Measurements from ENCODE around the gene DNAJC13. TPM values are rescaled to one million over a fixed set of nuclear protein-coding genes. Genes with fewer than 3 reads are reported as not detected.

The DNAJC13 gene
- total RNA-seq, 1 donor from 2014 or later, result 38.9 TPM

GRCh38 chr3:132404276-132404675, 13.0 kb upstream of the DNAJC13 start:
- TF ChIP-seq CTCF (IDR thresholded peaks at IDR 0.05; ENCODE audit: insufficient read depth, low read length, poor library complexity, severe bottlenecking), result no peak
- Histone ChIP-seq H3K4me3 (ENCODE audit: low read depth, low read length) (no peak overlapping the region), H3K36me3 (ENCODE audit: control insufficient read depth, insufficient read depth, low read length) (no peaks in the 10 kb centered on the region), H3K27me3 (ENCODE audit: control insufficient read depth, insufficient read depth, low read length) (peaks cover 2% of the 10 kb centered on the region)
- no peak for DNase-seq (ENCODE audit: low read depth)

GRCh38 chr3:132405188-132405587, 12.1 kb upstream of the DNAJC13 start:
- TF ChIP-seq CTCF (IDR thresholded peaks at IDR 0.05; ENCODE audit: insufficient read depth, low read length, poor library complexity, severe bottlenecking), result no peak
- no peaks in the 10 kb centered on the region for H3K36me3 ChIP-seq (ENCODE audit: control insufficient read depth, insufficient read depth, low read length)
- H3K4me3 ChIP-seq (ENCODE audit: low read depth, low read length), result no peak overlapping the region
- no peak for DNase-seq (ENCODE audit: low read depth)
- peaks cover 2% of the 10 kb centered on the region for H3K27me3 ChIP-seq (ENCODE audit: control insufficient read depth, insufficient read depth, low read length)

GRCh38 chr3:132405609-132406299, 11.5 kb upstream of the DNAJC13 start:
- no peak for TF ChIP-seq CTCF (IDR thresholded peaks at IDR 0.05; ENCODE audit: insufficient read depth, low read length, poor library complexity, severe bottlenecking)
- Histone ChIP-seq H3K36me3 (ENCODE audit: control insufficient read depth, insufficient read depth, low read length) (no peaks in the 10 kb centered on the region), H3K4me3 (ENCODE audit: low read depth, low read length) (no peak overlapping the region), H3K27me3 (ENCODE audit: control insufficient read depth, insufficient read depth, low read length) (peaks cover 2% of the 10 kb centered on the region)
- DNase-seq (ENCODE audit: low read depth), result no peak

- no peak for TF ChIP-seq CTCF (IDR thresholded peaks at IDR 0.05; ENCODE audit: insufficient read depth, low read length, poor library complexity, severe bottlenecking)
- no peaks in the 10 kb centered on the region for H3K27me3 ChIP-seq (ENCODE audit: control insufficient read depth, insufficient read depth, low read length)
- no peak for DNase-seq (ENCODE audit: low read depth)
- H3K36me3 ChIP-seq (ENCODE audit: control insufficient read depth, insufficient read depth, low read length), result no peaks in the 10 kb centered on the region
- H3K4me3 ChIP-seq (ENCODE audit: low read depth, low read length), result no peak overlapping the region
These were observed 10.7 kb upstream of the DNAJC13 start for GRCh38 chr3:132406587-132406986.

- no peak for DNase-seq (ENCODE audit: low read depth)
- Histone ChIP-seq H3K4me3 (ENCODE audit: low read depth, low read length) (no peak overlapping the region), H3K36me3 (ENCODE audit: control insufficient read depth, insufficient read depth, low read length) (no peaks in the 10 kb centered on the region), H3K27me3 (ENCODE audit: control insufficient read depth, insufficient read depth, low read length) (no peaks in the 10 kb centered on the region)
- no peak for TF ChIP-seq CTCF (IDR thresholded peaks at IDR 0.05; ENCODE audit: insufficient read depth, low read length, poor library complexity, severe bottlenecking)
These were observed 10.3 kb upstream of the DNAJC13 start for GRCh38 chr3:132407025-132407424.

- no peak for TF ChIP-seq CTCF (IDR thresholded peaks at IDR 0.05; ENCODE audit: insufficient read depth, low read length, poor library complexity, severe bottlenecking)
- no peak overlapping the region for H3K4me3 ChIP-seq (ENCODE audit: low read depth, low read length)
- H3K27me3 ChIP-seq (ENCODE audit: control insufficient read depth, insufficient read depth, low read length), result no peaks in the 10 kb centered on the region
- H3K36me3 ChIP-seq (ENCODE audit: control insufficient read depth, insufficient read depth, low read length), result no peaks in the 10 kb centered on the region
- DNase-seq (ENCODE audit: low read depth), result no peak
These were observed 2.5 kb upstream of the DNAJC13 start for GRCh38 chr3:132414841-132415240.

All from kidney epithelial cell (primary cell).